Urinary bladder (tissue), 4 donors: Measurements from ENCODE around the gene PEX19. TPM values are rescaled to one million over a fixed set of nuclear protein-coding genes. Genes with fewer than 3 reads are reported as not detected.
A peak's percentile ranks its signal among the peaks of the same experiment; 100 is the strongest.

Source experiments
- DNase-seq: peaks from one replicate; pipeline ENCODE4 v3.0.0-alpha.2; 2015; ENCODE audit errors: extremely low spot score
- H3K27ac ChIP-seq: one replicate; pipeline ENCODE4 v1.5.1; 2013; ENCODE audit warnings: low read depth, mild to moderate bottlenecking, moderate library complexity
- H3K36me3 ChIP-seq: one replicate; pipeline ENCODE4 v1.6.1; 2013; ENCODE audit warnings: mild to moderate bottlenecking, moderate library complexity; ENCODE audit not compliant: insufficient read depth
- H3K4me1 ChIP-seq: one replicate; pipeline ENCODE4 v1.6.1; 2013; ENCODE audit warnings: mild to moderate bottlenecking, moderate library complexity; ENCODE audit not compliant: insufficient read depth
- H3K4me3 ChIP-seq: one replicate; pipeline ENCODE4 v1.5.1; 2013; ENCODE audit warnings: low read depth, low read length
- WGBS: extraction: QIAGEN DNeasy Blood & Tissue Kit; methylation state at CpG from one replicate; pipeline ENCODE4 v1.1.7; 2013; 5-methylcytosine and 5-hydroxymethylcytosine counted together
- polyA plus RNA-seq: library from polyadenylated mRNA; stranded (reverse); fragments of 200-250 nt; gene quantifications from one replicate; pipeline ENCODE4 v1.2.3, GENCODE V29; 2013
- total RNA-seq: library from RNA; depleted of rRNA; stranded (reverse); fragments of >200 nt; gene quantifications from one replicate; pipeline ENCODE4 v1.2.3, GENCODE V29; 2014
- donor health status: healthy with polysubstance abuse.
- donor health status: healthy.

Gene PEX19
- 46.7 TPM for total RNA-seq
- 55.0 TPM for polyA plus RNA-seq

GRCh38 chr1:160284782-160285344 is at the start of gene PEX19:
PEX19 (minus strand) TSS chr1:160285133; CDS start chr1:160285124, 9 bp downstream.
- under 1% methylated on average over 27 of the region's 27 CpGs for whole genome bisulfite sequencing
- H3K36me3 ChIP-seq = no peaks in the 10 kb centered on the region
- peak within 1 kb of the TSS; percentile 75 for H3K4me3 ChIP-seq
- DNase-seq = peak; percentile 81
- H3K27ac ChIP-seq = peak within 1 kb of the TSS; percentile 81
- no peaks in the 10 kb centered on the region for H3K4me1 ChIP-seq

- Histone ChIP-seq H3K27ac (no peak overlapping the region), H3K36me3 (peaks cover 6% of the 10 kb centered on the region), H3K4me1 (no peaks in the 10 kb centered on the region), H3K4me3 (no peak overlapping the region)
- no peak for DNase-seq
These were observed 47.6 kb upstream of the PEX19 start for GRCh38 chr1:160332516-160332915.

DNA sequence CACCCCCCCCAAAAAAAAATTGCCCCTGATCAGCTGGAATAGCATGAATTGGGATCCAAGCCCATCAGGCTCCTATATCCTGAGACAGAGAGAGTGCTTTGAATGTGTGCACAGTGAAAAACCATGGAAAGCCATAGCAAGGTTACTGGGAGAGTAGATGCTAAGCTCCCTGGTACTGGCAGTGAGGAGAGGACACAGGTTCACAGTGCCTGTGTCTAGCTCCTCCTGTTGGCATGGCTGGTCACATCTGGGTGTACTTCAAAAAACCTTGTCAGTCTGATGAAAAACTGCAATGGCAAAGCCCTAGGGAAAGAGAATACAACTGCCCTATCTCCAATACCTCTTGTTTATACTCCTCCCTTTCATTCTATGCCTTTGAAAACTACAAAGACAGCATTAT is 45.2 kb upstream of the PEX19 start:
- no peak for DNase-seq
- Histone ChIP-seq H3K36me3 (peaks cover 5% of the 10 kb centered on the region), H3K4me1 (no peaks in the 10 kb centered on the region)

GRCh38 chr1:160328184-160328583 is 43.3 kb upstream of the PEX19 start:
- H3K4me3 ChIP-seq = no peak overlapping the region
- no peak for DNase-seq
- peaks cover 3% of the 10 kb centered on the region for H3K36me3 ChIP-seq
- no peaks in the 10 kb centered on the region for H3K4me1 ChIP-seq
- 62% methylated on average over 8 of the region's 8 CpGs for WGBS
- no peak overlapping the region for H3K27ac ChIP-seq

More for the DNA sequence above, 45.2 kb upstream of the PEX19 start:
- Histone ChIP-seq H3K4me3 (no peak overlapping the region), H3K27ac (no peak overlapping the region)

GRCh38 chr1:160326418-160326817 is 41.5 kb upstream of the PEX19 start:
- 89% methylated on average over 5 of the region's 5 CpGs for WGBS
- DNase-seq = no peak
- no peak overlapping the region for H3K27ac ChIP-seq
- H3K4me3 ChIP-seq = no peak overlapping the region
- no peaks in the 10 kb centered on the region for H3K4me1 ChIP-seq
- peaks cover under 1% of the 10 kb centered on the region for H3K36me3 ChIP-seq

DNA sequence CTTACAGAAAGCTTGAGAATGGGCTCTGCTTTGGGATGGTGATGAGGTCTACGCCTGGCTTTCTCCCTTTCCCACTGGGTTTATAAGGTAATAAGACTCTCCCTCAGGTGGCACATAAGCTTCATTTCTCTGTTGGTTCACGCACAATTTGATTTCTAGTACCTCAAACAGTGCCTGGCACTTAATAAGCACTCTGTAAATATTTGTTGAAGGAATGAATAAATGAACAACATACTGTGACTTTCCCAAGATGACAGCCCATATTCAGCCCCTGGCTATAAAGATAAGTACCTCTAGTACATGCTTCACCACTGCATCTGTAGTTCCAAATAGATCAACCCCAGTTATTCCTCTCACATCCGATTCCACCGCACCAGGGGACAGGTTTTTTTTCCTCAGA is 40.3 kb upstream of the PEX19 start:
- no peaks in the 10 kb centered on the region for H3K36me3 ChIP-seq
- DNase-seq = no peak
- no peak overlapping the region for H3K4me3 ChIP-seq
- no peaks in the 10 kb centered on the region for H3K4me1 ChIP-seq
- no peak overlapping the region for H3K27ac ChIP-seq
- 96% methylated on average over 4 of the region's 4 CpGs for WGBS

DNA sequence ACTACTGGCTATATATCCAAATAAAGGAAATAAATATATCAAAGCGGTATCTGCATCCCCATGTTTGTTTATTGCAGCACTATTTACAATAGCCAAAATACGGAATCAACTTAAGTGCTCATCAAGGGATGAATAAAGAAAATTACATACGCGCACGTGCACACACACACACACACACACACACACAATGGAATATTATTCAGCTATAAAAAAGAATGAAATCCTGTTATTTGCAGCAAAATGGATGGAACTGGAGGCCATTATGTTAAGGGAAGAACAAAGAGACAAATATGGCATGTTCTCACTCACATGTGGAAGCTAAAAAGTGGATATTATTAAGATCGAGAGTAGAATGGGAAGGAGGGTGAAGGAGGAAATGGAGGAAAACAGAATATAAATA is 37.9 kb upstream of the PEX19 start:
- WGBS = 98% methylated on average over 6 of the region's 6 CpGs
- no peak overlapping the region for H3K4me3 ChIP-seq
- H3K36me3 ChIP-seq = no peaks in the 10 kb centered on the region
- no peaks in the 10 kb centered on the region for H3K4me1 ChIP-seq
- DNase-seq = no peak
- H3K27ac ChIP-seq = no peak overlapping the region

DNA sequence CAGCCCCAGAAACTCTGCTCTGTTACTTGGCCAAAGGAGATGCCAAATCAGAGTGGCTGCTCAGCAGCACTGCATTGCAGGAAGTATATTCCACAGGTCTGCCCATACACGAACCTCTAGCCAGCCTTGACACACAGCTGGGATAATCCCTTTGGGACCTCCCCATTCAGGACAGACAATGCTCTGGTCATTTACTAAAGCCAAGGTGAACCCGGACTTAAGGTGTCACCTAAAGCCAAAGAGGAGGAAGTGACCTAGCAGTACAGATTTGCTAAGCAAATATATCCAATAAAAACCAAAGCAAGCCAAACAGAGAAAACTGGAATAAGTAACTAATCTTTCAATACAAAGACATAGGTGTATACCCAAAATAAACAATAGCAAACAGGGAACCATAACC is 30.4 kb upstream of the PEX19 start:
- H3K27ac ChIP-seq = no peak overlapping the region
- DNase-seq = no peak
- H3K4me1 ChIP-seq = no peaks in the 10 kb centered on the region
- WGBS = 83% methylated on average over 2 of the region's 2 CpGs
- H3K4me3 ChIP-seq = no peak overlapping the region
- H3K36me3 ChIP-seq = peaks cover 13% of the 10 kb centered on the region

DNA sequence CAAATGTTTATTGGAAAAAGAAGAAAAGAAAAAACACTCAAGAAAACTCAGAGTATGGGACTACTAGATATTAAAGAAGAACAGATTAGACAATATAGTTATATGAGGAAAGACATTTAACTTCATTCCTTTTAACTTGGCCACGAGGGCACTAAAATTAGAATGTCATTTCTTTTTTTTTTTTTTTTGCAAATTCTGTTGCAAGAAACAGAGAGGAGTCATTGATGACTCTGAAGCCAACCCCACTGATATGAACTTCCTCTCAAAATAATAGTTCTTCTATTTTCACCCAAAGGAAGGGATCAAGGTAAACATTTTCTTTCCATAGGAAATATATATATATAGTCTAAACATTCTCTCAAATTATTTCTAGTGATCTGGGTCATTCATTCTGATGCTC is 24.6 kb upstream of the PEX19 start:
- Histone ChIP-seq H3K27ac (no peak overlapping the region), H3K36me3 (peaks cover 13% of the 10 kb centered on the region), H3K4me3 (no peak overlapping the region), H3K4me1 (no peaks in the 10 kb centered on the region)
- DNase-seq = no peak
- WGBS = 65% methylated on average over 1 of the region's 1 CpG

DNA sequence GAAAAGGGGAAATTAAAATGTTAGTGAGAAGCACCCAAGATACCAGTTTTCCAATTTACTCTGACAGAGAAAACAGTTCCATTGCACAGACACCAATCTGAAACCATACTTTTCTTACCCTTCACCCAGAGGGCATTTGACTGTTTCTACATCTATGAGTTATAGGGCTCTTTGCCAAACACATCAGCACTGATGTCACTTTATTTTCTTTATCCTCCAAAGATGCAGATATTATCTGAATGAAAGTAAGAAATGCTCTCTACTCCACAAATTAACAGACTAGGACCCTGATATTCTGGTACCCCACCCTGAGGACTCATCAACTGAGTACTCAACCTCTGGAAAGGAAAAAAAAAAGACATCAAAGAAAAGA is 24.2 kb upstream of the PEX19 start:
- peaks cover 13% of the 10 kb centered on the region for H3K36me3 ChIP-seq

GRCh38 chr1:160308451-160309184 is 23.7 kb upstream of the PEX19 start:
- H3K36me3 ChIP-seq = peaks cover 13% of the 10 kb centered on the region
- DNase-seq = no peak

More for the DNA sequence above, 24.2 kb upstream of the PEX19 start:
- no peak for DNase-seq
- Histone ChIP-seq H3K27ac (no peak overlapping the region), H3K4me1 (no peaks in the 10 kb centered on the region), H3K4me3 (no peak overlapping the region)

DNA sequence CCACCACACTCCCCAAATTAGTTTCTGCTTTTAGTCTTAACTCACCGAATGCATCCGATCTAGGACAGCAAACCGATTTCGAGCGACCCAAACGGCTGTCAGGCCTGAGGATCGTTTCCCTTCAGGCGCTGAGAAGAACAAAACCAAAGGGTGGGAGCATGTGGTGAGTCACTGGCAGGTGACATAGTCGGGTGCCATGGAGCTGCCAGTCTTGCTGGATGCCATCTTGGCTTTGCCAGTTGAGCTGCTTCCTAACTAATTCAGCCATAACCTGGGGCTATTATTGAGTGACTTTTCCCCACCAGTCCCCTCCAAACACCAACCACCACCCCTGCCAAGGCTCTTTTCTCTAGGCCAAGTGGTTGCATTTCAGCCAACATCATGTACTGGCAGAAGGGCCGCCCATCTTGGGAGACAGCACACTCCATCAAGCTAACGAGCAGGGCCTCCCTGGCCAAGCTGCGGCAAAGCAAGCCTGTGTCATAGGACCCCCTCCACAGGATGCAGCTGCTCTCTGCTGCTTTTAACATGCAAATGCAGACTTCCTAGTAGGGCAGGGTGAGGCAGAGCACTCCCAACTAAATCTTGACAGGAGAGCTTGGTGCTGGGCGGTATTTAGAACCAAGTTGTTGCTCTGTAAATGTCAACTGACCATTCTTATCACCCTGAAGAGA is 22.3 kb upstream of the PEX19 start:
- Histone ChIP-seq H3K27ac (no peak overlapping the region), H3K4me3 (no peak overlapping the region), H3K36me3 (peaks cover 10% of the 10 kb centered on the region), H3K4me1 (no peaks in the 10 kb centered on the region)
- 85% methylated on average over 13 of the region's 13 CpGs for WGBS
- DNase-seq = no peak

More at GRCh38 chr1:160308451-160309184, 23.7 kb upstream of the PEX19 start:
- Histone ChIP-seq H3K4me3 (no peak overlapping the region), H3K4me1 (no peaks in the 10 kb centered on the region), H3K27ac (no peak overlapping the region)
- 85% methylated on average over 4 of the region's 4 CpGs for WGBS

- DNase-seq = no peak
- Histone ChIP-seq H3K36me3 (peaks cover 7% of the 10 kb centered on the region), H3K4me1 (no peaks in the 10 kb centered on the region), H3K27ac (no peak overlapping the region), H3K4me3 (no peak overlapping the region)
- WGBS = 83% methylated on average over 7 of the region's 7 CpGs
These were observed 15.2 kb upstream of the PEX19 start for GRCh38 chr1:160300173-160300572.

- WGBS = 84% methylated on average over 1 of the region's 1 CpG
- H3K4me3 ChIP-seq = no peak overlapping the region
- no peaks in the 10 kb centered on the region for H3K4me1 ChIP-seq
- H3K27ac ChIP-seq = no peak overlapping the region
- peaks cover 10% of the 10 kb centered on the region for H3K36me3 ChIP-seq
- DNase-seq = no peak
These were observed 11.1 kb upstream of the PEX19 start for GRCh38 chr1:160296036-160296435.
